GM19452 (cell line): ENCODE results near the gene CPEB4.

Experiments used
- ATAC-seq: cut with Tn5 transposase; IDR thresholded peaks from one replicate; pipeline ENCODE4 v1.9.1; 2021; ENCODE audit not compliant: unreplicated experiment

Gene CPEB4

GRCh38 chr5:173884402-173885053 lies 3.6 kb upstream of the CPEB4 start:
- no peak for ATAC-seq

- no peak for ATAC-seq
These were observed 3.1 kb upstream of the CPEB4 start for GRCh38 chr5:173885054-173885443.

- ATAC-seq, result no peak
These were observed 2.6 kb upstream of the CPEB4 start for GRCh38 chr5:173885475-173886010.

GRCh38 chr5:173886150-173886549 lies 2.0 kb upstream of the CPEB4 start:
- ATAC-seq, result no peak

- ATAC-seq, result no peak
These were observed 453 bp downstream of the CPEB4 start for GRCh38 chr5:173888473-173889131.

- ATAC-seq, result no peak
These were observed 2.2 kb downstream of the CPEB4 start for GRCh38 chr5:173890195-173890991.

- ATAC-seq, result no peak
These were observed 3.4 kb downstream of the CPEB4 start for GRCh38 chr5:173891308-173892116.

GRCh38 chr5:173893192-173893561 lies 5.0 kb downstream of the CPEB4 start:
- ATAC-seq, result no peak

GRCh38 chr5:173895401-173896165 lies 7.4 kb downstream of the CPEB4 start:
- no peak for ATAC-seq

- no peak for ATAC-seq
These were observed 8.5 kb downstream of the CPEB4 start for GRCh38 chr5:173896631-173897030.

- no peak for ATAC-seq
These were observed 13.6 kb downstream of the CPEB4 start for GRCh38 chr5:173901705-173902104.

GRCh38 chr5:173902334-173902733 lies 14.2 kb downstream of the CPEB4 start:
- ATAC-seq, result no peak

GRCh38 chr5:173902743-173903142 lies 14.6 kb downstream of the CPEB4 start:
- no peak for ATAC-seq

GRCh38 chr5:173903396-173904140 lies 15.4 kb downstream of the CPEB4 start:
- ATAC-seq, result no peak

- ATAC-seq, result no peak
These were observed 16.0 kb downstream of the CPEB4 start for GRCh38 chr5:173904151-173904550.

GRCh38 chr5:173907284-173907683 lies 19.1 kb downstream of the CPEB4 start:
- no peak for ATAC-seq

- no peak for ATAC-seq
These were observed 19.7 kb downstream of the CPEB4 start for GRCh38 chr5:173907686-173908371.

GRCh38 chr5:173909199-173909598 lies 21.1 kb downstream of the CPEB4 start:
- ATAC-seq, result no peak

GRCh38 chr5:173910215-173910614 lies 22.1 kb downstream of the CPEB4 start:
- ATAC-seq, result no peak
